ENCODE results near the gene MBD1.
A peak's percentile ranks its signal among the peaks of the same experiment; 100 is the strongest.
"Not testable (repeated sequence)": the region's sequence is repeated elsewhere in the genome, so short reads cannot be mapped to it uniquely, and the experiment has no call there.

Gene MBD1, protein sequence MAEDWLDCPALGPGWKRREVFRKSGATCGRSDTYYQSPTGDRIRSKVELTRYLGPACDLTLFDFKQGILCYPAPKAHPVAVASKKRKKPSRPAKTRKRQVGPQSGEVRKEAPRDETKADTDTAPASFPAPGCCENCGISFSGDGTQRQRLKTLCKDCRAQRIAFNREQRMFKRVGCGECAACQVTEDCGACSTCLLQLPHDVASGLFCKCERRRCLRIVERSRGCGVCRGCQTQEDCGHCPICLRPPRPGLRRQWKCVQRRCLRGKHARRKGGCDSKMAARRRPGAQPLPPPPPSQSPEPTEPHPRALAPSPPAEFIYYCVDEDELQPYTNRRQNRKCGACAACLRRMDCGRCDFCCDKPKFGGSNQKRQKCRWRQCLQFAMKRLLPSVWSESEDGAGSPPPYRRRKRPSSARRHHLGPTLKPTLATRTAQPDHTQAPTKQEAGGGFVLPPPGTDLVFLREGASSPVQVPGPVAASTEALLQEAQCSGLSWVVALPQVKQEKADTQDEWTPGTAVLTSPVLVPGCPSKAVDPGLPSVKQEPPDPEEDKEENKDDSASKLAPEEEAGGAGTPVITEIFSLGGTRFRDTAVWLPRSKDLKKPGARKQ

DNA sequence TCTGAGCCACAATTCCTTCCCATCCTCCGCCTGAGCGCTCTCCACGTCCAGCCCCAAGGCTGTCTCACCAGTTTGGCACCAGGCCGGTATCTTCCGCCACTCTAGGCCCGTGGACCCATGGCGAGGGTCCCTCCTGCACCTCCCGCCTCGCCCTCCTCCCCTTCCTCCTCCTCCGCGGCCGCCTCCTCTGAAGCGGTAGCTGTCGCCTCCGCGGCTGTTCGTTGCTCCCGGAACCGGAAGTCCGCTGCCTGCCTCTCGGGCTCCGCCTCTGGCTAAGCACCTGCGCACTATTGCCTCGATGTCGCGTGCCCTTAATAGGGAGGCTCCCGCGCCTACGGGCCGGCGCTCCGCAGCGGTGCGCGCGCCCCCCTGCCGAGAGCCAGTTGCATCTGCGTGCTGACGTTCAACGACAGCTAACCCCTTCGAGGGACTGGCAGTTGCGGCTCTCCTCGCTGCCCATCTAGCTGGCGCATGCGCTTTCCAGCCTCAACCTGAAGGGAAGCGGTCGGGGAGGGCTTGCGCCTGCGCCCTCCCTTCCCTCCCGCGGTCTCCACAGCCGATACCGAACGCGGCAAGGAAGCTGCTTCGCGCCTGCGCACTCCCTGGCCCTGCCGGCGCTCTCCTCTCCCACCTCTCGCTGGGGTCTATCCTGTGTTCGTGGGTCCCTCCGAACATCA, at the start of gene MBD1:
Gene MBD1 (minus strand): TSS at position 229 of the 677 bp plus-strand sequence. CDS start 1,531 bp downstream, outside the sequence.
- peak; percentile 97 for DNase-seq

DNA sequence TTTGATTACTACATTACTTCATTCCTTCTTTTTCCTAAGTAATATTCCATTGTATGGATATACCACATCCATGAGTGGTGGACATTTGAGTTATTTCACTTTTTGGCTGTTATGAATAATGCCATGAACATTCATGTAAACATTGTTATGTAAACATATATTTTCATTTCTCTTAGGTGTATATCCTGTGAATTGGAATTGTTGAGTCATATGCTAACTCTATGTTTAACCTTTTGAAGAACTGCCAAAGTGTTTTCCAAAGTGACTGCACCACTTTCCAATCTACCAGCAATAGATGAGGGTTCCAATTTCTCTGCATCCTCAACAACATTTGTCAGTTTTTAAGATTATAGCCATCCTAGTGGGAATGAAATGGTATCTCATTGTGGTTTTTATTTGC, 48.9 kb upstream of the MBD1 start:
- no peak for DNase-seq

DNA sequence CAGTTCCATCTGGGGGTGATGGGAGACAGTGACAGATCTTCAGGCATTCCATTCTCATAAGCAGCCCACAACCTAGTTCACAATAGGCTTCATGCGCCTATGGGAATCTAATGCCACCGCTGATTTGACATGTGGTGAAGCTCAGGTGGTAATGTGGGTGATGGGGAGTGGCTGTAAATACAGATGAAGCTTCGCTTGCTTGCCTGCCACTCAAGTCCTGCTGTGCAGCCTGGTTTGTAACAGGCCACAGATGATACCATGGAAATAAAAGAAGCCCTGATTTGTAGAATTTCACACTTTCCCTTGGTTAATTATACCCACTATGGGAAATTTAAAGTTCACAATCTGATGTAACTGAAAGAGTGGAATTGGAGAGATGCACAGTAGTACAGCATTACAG, 46.7 kb upstream of the MBD1 start:
- DNase-seq, result no peak

DNA sequence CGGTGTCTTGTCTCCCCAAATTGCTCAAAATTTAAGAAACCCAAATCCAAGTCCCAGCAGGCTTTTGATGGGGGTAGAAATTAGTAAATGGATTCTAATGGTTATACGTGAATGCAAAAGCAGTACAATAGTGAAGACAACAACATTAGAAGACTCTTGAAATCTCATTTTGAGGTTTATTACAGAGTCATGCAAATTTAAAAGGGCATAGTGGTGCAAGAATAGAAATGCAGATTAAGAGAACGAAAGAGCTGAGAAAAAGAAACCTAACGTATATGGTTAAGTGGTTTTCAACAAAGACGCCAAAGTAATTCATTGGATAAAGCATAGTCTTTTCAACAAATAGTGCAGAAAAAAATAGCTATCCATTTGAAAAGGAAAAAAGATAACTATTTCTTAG, 39.4 kb upstream of the MBD1 start:
- no peak for DNase-seq

DNA sequence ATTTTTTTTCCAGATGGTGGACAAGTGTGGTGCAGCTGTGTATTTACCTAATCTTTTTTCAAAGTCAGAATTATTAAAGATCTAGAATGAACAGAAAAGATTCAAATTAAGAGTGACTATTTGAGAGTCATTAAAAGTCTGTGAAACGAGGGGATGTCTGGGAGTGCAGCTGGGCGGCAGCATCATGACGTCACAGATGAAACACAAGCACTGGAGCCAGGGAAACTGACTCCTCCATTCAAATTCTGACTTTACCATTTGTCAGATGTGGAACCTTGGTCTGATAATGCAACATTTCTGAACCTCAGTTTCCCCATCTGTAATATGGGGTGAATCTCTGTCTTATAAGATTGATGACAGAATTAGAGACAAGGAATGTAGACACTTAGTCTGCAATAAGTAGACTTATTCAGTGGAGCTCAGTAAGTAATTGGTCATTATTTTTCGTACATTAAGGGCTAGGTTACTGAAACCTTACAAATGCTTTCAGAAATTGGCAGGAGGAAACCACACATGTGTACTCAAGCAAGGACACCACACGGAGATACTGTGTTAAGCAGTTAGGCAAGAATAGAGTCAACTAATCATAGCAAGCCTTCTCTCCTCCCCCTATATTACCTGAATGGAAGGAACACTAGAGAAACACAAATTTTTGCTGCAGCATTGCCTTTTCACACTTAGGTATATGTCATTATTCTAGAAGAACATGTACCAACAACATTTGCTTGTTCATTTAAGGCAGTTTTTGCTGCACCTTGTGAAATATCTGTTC, 34.0 kb upstream of the MBD1 start:
- no peak for DNase-seq

DNA sequence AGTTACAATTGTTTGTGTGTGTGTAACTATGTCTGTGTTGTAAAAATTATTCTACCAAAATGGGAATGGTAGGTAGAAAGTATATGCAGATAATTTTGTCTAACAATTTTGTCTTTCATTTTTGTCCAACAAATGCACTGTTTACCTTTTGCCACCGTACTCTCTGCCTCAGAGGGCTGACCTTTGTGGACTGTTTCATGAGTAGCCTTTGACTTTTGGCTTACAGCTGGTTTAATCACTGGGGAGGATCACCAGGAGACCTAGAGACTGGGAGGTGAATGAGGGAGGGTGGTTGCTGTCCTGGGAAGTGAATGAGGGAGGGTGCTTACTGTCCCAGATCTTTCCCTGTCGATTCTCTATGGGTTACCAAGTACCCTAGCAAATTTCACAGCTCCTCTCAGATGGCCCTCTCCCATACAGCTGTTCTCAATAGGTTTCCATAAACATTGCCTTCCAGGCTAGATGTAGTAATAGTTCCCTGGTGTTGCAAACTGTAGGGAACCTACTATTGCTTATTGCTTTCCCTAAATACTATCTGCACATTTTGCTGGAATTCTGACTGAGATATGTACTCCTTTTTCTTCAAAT, 32.6 kb upstream of the MBD1 start:
- no peak for DNase-seq

DNA sequence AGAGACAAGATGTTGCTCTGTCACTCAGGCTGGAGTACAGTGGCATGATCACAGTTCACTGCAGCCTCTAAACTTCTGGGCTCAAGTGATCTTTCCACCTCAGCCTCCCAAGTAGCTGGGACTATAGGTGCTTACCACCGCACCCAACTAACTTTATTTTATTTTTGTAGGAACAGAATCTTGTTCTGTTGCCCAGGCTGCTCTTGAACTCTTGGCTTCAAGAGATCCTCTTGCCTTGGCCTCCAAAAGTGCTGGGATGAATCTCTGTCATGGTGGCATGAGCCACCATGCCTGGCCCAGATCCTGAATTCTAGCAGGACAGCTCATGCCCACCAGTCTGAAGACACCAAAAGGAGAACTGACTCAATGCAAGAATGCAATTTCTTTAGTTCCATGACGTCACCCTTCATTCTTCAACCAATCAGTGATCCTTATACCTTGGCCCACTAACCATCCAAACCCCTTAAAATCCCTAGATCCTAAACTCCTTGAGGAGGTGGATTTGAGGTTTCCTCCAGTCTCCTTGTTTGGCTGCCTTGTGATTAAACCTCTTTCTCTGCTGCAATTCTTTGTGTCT, 31.8 kb upstream of the MBD1 start:
- no peak for DNase-seq

DNA sequence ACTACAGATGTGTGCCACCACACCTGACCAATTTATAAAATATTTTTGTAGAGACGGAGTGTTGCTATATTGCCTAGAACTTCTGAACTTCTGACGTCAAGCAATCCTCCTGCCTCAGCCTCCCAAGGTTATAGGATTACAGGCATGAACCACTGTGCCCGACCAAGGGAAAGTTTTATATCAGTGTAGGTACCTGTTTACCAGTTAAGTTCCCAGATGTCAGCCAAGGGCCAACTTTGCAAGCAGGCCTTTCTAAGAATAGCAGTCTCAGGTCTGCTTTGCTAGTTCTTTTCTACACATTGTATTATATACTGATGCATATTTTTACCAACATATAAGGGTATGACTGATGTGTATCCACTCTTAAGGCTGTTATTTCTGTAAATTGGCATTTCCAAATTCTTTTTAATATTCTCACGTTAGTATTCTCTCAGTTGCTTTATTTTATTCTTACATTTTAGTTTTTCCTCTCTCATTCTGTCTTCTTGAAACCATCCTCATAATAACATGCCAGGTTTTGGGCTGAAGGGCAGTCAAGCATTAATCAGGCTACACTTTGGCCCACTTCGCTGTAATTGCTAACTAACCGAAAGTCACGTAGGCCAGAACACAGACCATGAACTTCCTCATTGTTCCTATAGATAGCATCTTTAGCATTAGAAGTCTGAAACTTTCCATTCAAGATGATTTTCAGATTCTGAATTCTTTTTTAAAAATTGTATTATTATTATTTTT, 31.1 kb upstream of the MBD1 start:
- DNase-seq, result no peak

DNA sequence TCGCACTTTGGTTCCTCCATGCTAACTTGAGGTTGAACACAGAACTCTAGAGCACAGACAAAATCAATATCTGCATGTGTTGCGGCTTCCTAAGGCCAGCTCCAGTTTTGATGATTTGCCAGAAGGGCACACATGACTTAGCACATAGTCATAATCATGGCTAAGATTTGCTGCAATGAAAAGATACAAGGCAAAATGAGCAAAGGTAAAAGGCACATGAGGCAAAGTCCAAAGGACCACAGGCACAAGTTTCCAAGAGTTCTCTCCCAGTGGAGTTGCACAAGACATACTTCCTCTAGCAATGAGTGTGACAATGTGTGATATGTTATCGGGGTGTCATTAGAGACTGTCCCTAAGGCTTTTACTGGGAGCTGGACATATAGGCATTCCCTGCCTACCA, 30.3 kb upstream of the MBD1 start:
- DNase-seq, result no peak

DNA sequence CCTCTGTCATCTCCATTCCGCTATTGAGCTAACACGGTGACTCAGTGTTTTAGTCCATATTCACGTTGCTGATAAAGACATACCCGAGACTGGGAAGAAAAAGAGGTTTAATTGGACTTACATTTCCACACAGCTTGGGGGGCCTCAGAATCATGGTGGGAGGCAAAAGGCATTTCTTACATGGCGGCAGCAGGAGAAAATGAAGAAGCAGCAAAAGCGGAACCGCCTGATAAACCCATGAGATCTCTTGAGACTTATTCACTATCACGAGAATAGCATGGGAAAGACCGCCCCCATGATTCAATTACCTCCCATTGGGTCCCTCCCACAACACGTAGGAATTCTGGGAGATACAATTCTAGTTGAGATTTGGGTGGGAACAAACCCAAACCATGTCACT, 28.8 kb upstream of the MBD1 start:
- DNase-seq, result no peak

DNA sequence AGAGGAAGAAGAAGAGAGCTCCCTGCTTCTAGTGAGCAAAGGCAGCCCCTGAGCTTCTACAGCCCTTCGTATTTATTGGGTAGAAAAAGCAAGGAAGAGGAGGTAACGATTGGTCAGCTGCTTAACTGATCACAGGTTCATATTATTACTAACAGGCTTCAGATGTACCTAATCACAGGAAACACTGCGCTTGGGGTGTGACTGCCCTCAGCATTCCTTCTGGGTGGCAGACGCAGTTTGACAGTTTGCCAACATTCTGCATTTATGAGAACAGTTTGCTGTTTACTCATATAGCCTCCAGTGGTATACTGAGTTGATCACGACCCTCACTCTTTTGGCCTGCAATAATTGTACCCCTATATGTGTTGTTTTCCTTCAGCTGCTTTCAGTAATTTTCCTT, 27.5 kb upstream of the MBD1 start:
- not testable (repeated sequence) for DNase-seq

DNA sequence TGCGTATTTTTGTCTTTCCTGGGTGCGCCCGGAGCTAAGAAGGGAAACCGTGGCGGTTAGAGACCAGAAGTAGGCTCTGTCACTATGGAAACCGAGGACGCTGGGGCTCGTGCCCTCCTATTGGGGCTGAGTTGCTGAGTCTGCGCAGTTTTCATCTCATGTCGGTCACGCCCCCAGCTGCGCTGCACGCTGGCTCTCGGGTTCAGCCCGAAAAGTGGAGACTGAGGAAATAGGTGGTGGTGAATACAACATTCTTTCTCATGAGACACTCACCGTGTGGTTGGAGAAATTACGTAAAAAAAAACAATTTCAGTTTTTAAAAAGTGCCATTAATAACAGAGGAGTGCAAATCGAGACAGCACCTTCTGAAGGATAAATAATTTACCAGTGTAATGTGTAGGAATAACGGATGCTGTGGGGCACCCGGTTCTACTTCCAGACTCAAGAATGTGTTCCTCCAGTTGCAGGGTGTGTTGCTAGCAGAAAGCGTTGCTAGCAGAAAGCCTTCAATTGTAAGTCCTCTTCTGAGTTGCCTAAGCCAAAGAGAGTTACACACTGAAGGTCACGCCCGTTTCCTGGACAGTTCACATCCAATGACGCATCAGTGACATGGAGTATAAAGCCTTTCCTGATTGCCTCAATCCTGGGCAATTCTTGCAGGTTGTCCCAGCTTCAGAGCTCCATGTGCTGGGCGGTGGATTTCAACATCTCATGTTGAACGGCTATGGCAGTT, 26.6 kb upstream of the MBD1 start:
- peak; percentile 91 for DNase-seq

DNA sequence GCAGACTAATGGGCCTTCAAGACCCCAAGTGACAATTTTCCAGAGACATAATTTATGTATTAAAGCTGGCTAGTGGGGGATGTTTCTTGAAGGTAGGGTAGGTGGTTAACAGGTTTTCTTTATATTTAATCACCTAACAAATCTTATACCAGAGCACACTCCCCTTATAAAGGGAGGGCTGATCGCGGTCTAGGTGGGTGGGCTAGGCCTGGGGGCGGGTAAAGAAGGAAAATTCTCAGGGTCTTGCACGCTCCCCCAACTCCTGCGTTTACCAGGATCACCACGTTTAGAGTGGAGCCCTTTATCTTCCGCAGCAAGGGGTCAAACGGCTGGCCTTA, 26.0 kb upstream of the MBD1 start:
- DNase-seq, result no peak

DNA sequence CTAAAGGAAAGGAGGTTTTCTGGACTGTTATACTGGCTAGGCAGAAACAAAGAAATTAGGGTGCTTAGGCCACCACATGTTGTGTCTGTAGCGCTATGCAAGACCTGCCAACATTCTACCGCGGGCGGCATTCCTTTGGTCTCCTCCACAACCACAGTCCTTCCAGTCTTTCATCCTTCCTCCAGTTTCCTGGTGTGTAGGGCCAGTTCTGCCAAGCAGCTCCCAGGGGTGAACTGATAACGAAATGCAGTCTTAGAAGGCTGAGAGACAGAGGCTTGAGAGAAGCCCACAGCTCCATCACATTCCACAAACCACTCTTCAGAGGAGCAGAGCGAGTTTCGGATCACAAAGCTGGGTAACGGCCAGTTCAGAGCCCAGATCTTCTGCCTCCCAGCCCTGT, 25.6 kb upstream of the MBD1 start:
- DNase-seq, result no peak

DNA sequence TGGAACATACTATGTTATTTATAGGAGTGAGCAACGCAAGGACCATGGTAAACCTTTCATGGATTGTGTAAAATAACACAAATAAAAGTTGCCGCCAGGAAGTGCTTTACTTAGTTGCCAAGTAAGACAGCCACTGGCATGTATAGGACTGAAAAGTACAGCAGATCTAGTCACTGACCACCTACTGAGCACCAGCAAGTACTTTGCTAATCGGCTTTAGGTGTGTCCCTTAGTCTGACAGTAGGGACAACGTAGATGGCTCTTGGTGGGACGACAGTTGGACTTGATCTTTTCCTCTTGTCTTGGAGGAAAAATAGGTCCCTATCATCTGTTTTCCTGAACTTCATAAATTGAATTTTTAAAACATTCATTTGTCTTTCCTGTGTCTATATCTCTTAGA, 19.8 kb upstream of the MBD1 start:
- DNase-seq, result no peak

DNA sequence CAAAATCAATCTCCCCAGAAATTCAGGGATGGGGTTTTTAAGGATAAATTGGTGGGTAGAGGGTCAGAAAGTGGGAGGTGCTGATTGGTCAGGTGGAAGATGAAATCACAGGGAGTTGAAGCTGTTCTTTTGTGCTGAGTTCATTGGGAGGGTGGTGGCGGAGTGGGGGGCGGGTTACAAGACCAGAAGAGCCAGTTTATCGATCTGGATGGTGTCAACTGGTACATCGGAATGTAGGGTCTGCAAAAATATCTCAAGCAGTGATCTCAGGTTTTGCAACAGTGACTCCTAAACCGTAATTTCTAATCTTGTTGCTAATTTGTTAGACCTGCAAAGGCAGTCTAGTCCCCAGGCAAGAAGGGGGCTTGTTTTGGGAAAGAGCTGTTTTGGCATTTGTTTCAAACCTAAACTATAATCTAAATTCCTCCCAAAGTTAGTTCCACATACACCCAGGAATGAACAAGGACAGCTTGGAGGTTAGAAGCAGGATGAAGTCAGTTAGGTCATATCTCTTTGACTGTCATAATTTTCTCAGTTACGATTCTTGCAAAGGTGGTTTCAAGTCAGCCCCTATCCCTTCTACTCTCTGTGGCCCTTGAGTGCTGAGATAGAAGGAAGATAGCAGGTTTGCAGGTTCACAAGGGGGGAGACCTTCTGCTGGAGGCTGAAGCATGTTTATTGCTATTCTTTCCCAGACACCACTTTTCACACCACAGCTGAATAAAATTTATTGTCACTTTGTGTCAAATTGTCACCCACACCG, 18.5 kb upstream of the MBD1 start:
- DNase-seq, result no peak

DNA sequence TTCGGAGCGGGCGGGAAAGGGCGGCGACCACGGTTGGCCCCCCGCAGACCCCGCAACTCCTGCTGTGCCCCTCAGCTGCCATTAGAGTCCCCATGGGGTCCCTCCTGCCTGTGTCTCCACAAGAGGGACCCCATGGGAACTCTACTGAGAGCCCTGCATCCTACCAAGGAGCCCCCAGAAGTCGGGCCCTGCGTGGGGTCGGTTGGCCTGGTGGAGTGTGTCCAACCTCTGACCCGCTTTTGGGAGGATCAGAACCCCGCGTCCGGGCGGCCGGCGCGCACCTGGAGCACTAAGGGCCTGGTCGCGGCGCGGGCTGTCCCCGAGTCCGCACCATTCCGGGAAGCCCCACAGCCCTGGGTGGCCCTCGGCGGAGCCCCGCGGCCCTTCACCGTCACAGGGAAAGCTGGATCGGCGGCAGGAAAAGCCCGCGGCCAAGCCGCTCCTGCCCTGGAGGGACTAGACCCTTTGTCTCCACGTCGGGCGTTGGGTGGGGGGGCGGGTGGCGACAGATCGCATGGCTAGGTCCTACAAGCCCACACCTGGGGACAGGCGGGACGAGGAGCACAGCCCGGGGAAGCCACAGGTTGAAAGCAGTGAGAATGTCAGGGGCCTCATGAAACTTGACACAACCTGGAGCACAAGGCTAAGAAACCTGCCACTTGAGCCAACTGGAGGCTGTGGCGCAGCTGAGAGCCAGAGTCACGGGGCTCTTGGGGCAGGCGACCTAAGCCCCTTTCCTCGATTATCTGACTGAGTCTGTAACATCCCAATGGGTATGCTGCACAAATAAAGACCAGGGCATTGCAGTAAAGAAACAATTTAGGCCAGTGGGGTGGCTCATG, 17.3 kb upstream of the MBD1 start:
- DNase-seq, result no peak

DNA sequence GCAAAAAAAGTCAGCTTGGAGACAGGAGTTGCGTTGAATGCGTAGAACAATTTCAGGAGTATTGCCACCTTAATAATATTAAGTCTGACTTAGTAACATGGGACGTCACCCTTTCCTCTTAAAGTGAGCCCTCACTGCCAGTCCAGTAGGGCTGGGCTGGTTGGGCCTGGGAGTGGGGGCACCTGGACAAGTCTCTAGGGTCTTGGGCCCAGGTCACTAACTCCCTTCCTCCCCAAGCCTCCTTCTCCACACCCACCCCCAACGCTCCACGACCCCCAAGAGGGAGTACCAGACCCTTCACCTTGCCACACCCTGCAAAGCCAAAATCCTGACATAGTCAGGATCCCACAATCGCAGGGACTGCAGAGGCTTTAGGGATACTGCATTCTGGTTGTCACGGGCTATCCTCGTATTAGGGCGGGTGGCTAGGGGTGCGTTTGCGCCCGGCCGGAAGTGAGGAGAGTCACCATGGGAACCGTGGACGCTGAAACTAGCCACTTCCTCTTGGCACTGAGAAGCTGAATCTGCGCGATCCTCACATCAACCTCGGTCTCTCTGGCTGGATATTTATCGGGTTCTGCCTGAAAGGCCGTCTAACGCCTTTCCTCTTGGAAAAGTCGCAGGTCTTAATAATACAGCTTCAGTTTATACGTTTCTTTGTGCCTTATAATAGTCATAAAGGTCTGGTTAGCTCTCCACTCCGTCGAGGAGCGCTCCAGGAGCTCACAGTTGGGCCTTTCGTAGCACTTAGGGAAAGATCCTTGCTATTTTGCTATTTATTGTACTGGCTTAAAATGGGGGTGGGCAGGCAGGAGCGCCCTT, 16.5 kb upstream of the MBD1 start:
- peak; percentile 64 for DNase-seq

DNA sequence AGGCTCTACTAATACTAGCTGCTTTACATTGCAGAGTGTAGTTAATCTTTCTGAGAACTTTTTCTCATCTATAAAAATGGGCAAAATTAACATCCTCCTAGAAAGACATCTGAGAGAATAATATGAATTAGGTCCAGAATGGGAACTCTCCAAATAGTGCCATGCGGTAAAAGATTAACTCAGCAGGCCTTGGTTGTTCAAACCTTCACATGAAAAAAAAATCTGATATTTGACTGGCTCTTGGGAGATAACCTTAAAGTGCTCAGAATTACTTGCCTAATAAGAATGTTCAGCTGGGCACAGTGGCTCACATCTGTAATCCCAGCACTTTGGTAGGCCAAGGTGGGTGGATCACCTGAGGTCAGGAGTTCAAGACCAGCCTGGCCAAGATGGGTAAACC, 11.7 kb upstream of the MBD1 start:
- no peak for DNase-seq

Measured in activated naive CD4-positive, alpha-beta T cell treated with anti-CD3 and anti-CD28 coated beads, Interleukin-2, amount 50 U/mL, for 16 hours (primary cell).